Activated CD4-positive, alpha-beta T cell treated with anti-CD3 and anti-CD28 coated beads, Interleukin-2, amount 10 ng/mL, durations not matched to agents 24 days and 14 days (primary cell): ENCODE measurements around the gene KLHL26. TPM values are rescaled to one million over a fixed set of nuclear protein-coding genes. Genes with fewer than 3 reads are reported as not detected.

Experiments used
- DNase-seq: peaks from one replicate; pipeline ENCODE4 v3.0.0; 2022
- H3K27ac Mint-ChIP-seq: one replicate; pipeline ENCODE4 v1.8.0; 2022; ENCODE audit warnings: mild to moderate bottlenecking, mixed read lengths
- H3K27me3 Mint-ChIP-seq: one replicate; pipeline ENCODE4 v1.8.0; 2022; ENCODE audit warnings: mixed read lengths
- H3K36me3 Mint-ChIP-seq: one replicate; pipeline ENCODE4 v1.8.0; 2022; ENCODE audit warnings: low read depth, mild to moderate bottlenecking, mixed read lengths
- H3K4me1 Mint-ChIP-seq: one replicate; pipeline ENCODE4 v1.8.0; 2021; ENCODE audit warnings: mixed read lengths
- H3K4me3 Mint-ChIP-seq: one replicate; pipeline ENCODE4 v1.8.0; 2022; ENCODE audit warnings: mild to moderate bottlenecking, moderate library complexity, mixed read lengths
- H3K9me3 Mint-ChIP-seq: one replicate; pipeline ENCODE4 v1.8.0; 2021; ENCODE audit warnings: mixed read lengths
- intact Hi-C: fragments of 100-400 bp; cut with micrococcal nuclease; formaldehyde crosslinking; loops from one replicate; pipeline ENCODE4 v1.15.1; 2023
- total RNA-seq: library from RNA; stranded (reverse); gene quantifications from 2 replicates; pipeline ENCODE4 v1.2.3, GENCODE V29; 2022

The KLHL26 gene
- total RNA-seq, 1 donor from 2014 or later: 14.0 TPM

- H3K9me3 Mint-ChIP-seq: no peaks in the 10 kb centered on the region
- H3K4me3 Mint-ChIP-seq: peak overlapping the region; percentile 99
- peaks cover 22% of the 10 kb centered on the region for H3K4me1 Mint-ChIP-seq
- intact Hi-C loops: loop anchor here (5.0 kb wide), 1 partner anchor 41 kb away; no protein-coding TSS in a partner anchor
- H3K27ac Mint-ChIP-seq: peak overlapping the region; percentile 76
- H3K36me3 Mint-ChIP-seq: peaks cover 3% of the 10 kb centered on the region
- H3K27me3 Mint-ChIP-seq: peaks cover 9% of the 10 kb centered on the region
- DNase-seq: peak; percentile 62
Measured at GRCh38 chr19:18637673-18638630, 1.1 kb downstream of the KLHL26 start.

GRCh38 chr19:18639706-18640243 is 2.9 kb downstream of the KLHL26 start:
- Mint-ChIP-seq H3K27me3 (peaks cover 2% of the 10 kb centered on the region), H3K4me3 (no peak overlapping the region), H3K9me3 (no peaks in the 10 kb centered on the region), H3K4me1 (peaks cover 26% of the 10 kb centered on the region), H3K27ac (no peak overlapping the region), H3K36me3 (peaks cover 7% of the 10 kb centered on the region)
- intact Hi-C loops: loop anchor here (5.0 kb wide), 1 partner anchor 42 kb away; no protein-coding TSS in a partner anchor
- DNase-seq: no peak

GRCh38 chr19:18644196-18645034 is 7.6 kb downstream of the KLHL26 start:
- H3K4me3 Mint-ChIP-seq: no peak overlapping the region

GRCh38 chr19:18645035-18645511 is 8.2 kb downstream of the KLHL26 start:
- Mint-ChIP-seq H3K27ac (no peak overlapping the region), H3K9me3 (no peaks in the 10 kb centered on the region), H3K27me3 (no peaks in the 10 kb centered on the region), H3K4me3 (no peak overlapping the region), H3K4me1 (peaks cover 3% of the 10 kb centered on the region), H3K36me3 (peaks cover 5% of the 10 kb centered on the region)
- intact Hi-C loops: no loop called here
- no peak for DNase-seq

More at GRCh38 chr19:18644196-18645034, 7.6 kb downstream of the KLHL26 start:
- Mint-ChIP-seq H3K4me1 (peaks cover 3% of the 10 kb centered on the region), H3K27ac (no peak overlapping the region), H3K27me3 (no peaks in the 10 kb centered on the region), H3K36me3 (peaks cover 6% of the 10 kb centered on the region), H3K9me3 (no peaks in the 10 kb centered on the region)
- no peak for DNase-seq
- intact Hi-C loops: no loop called here

GRCh38 chr19:18646535-18647370 is 9.9 kb downstream of the KLHL26 start:
- Mint-ChIP-seq H3K9me3 (no peaks in the 10 kb centered on the region), H3K4me3 (no peak overlapping the region), H3K27me3 (no peaks in the 10 kb centered on the region), H3K36me3 (peaks cover 5% of the 10 kb centered on the region), H3K4me1 (peaks cover 3% of the 10 kb centered on the region), H3K27ac (no peak overlapping the region)
- intact Hi-C loops: no loop called here
- no peak for DNase-seq

- Mint-ChIP-seq H3K27me3 (no peaks in the 10 kb centered on the region), H3K4me1 (peaks cover 3% of the 10 kb centered on the region), H3K9me3 (no peaks in the 10 kb centered on the region), H3K36me3 (peaks cover 5% of the 10 kb centered on the region), H3K4me3 (no peak overlapping the region), H3K27ac (no peak overlapping the region)
- intact Hi-C loops: no loop called here
- no peak for DNase-seq
Measured at GRCh38 chr19:18647371-18647767, 10.5 kb downstream of the KLHL26 start.

- H3K4me3 Mint-ChIP-seq: no peak overlapping the region
- no peak for DNase-seq
- intact Hi-C loops: no loop called here
- no peaks in the 10 kb centered on the region for H3K27me3 Mint-ChIP-seq
- H3K4me1 Mint-ChIP-seq: peaks cover 3% of the 10 kb centered on the region
- H3K27ac Mint-ChIP-seq: no peak overlapping the region
- peaks cover 5% of the 10 kb centered on the region for H3K36me3 Mint-ChIP-seq
- no peaks in the 10 kb centered on the region for H3K9me3 Mint-ChIP-seq
Measured at GRCh38 chr19:18647807-18648206, 11.0 kb downstream of the KLHL26 start.

GRCh38 chr19:18648973-18649315 is 12.1 kb downstream of the KLHL26 start:
- Mint-ChIP-seq H3K36me3 (peaks cover 2% of the 10 kb centered on the region), H3K27ac (no peak overlapping the region), H3K9me3 (no peaks in the 10 kb centered on the region), H3K4me1 (peaks cover 3% of the 10 kb centered on the region), H3K4me3 (no peak overlapping the region), H3K27me3 (no peaks in the 10 kb centered on the region)
- no peak for DNase-seq
- intact Hi-C loops: no loop called here

GRCh38 chr19:18649371-18650020 is 12.7 kb downstream of the KLHL26 start:
- intact Hi-C loops: no loop called here
- peaks cover 5% of the 10 kb centered on the region for H3K9me3 Mint-ChIP-seq
- no peak for DNase-seq
- H3K27ac Mint-ChIP-seq: no peak overlapping the region
- no peaks in the 10 kb centered on the region for H3K4me1 Mint-ChIP-seq
- no peak overlapping the region for H3K4me3 Mint-ChIP-seq
- peaks cover 1% of the 10 kb centered on the region for H3K36me3 Mint-ChIP-seq
- no peaks in the 10 kb centered on the region for H3K27me3 Mint-ChIP-seq

- Mint-ChIP-seq H3K27ac (no peak overlapping the region), H3K27me3 (no peaks in the 10 kb centered on the region), H3K9me3 (peaks cover 5% of the 10 kb centered on the region), H3K4me1 (no peaks in the 10 kb centered on the region), H3K36me3 (peaks cover 1% of the 10 kb centered on the region), H3K4me3 (no peak overlapping the region)
- intact Hi-C loops: no loop called here
- DNase-seq: no peak
Measured at GRCh38 chr19:18650021-18650390, 13.2 kb downstream of the KLHL26 start.

GRCh38 chr19:18650468-18651041 is 13.7 kb downstream of the KLHL26 start:
- Mint-ChIP-seq H3K9me3 (peaks cover 5% of the 10 kb centered on the region), H3K4me1 (no peaks in the 10 kb centered on the region), H3K36me3 (peaks cover 1% of the 10 kb centered on the region), H3K27ac (no peak overlapping the region), H3K4me3 (no peak overlapping the region), H3K27me3 (no peaks in the 10 kb centered on the region)
- intact Hi-C loops: no loop called here
- DNase-seq: no peak

- H3K36me3 Mint-ChIP-seq: peaks cover 1% of the 10 kb centered on the region
- H3K4me3 Mint-ChIP-seq: no peak overlapping the region
- intact Hi-C loops: no loop called here
- no peaks in the 10 kb centered on the region for H3K4me1 Mint-ChIP-seq
- H3K27me3 Mint-ChIP-seq: no peaks in the 10 kb centered on the region
- no peak overlapping the region for H3K27ac Mint-ChIP-seq
- H3K9me3 Mint-ChIP-seq: peaks cover 5% of the 10 kb centered on the region
- no peak for DNase-seq
Measured at GRCh38 chr19:18651300-18651699, 14.5 kb downstream of the KLHL26 start.
